GM19099 (cell line): Measurements from ENCODE around the gene NES.

Experiments
- POLR2A ChIP-seq: IDR thresholded peaks from 3 replicates; pipeline ENCODE4 v1.6.1; 2011; ENCODE audit warnings: low read depth; ENCODE audit not compliant: insufficient read length; ENCODE audit errors: extremely low read depth

Gene NES

DNA sequence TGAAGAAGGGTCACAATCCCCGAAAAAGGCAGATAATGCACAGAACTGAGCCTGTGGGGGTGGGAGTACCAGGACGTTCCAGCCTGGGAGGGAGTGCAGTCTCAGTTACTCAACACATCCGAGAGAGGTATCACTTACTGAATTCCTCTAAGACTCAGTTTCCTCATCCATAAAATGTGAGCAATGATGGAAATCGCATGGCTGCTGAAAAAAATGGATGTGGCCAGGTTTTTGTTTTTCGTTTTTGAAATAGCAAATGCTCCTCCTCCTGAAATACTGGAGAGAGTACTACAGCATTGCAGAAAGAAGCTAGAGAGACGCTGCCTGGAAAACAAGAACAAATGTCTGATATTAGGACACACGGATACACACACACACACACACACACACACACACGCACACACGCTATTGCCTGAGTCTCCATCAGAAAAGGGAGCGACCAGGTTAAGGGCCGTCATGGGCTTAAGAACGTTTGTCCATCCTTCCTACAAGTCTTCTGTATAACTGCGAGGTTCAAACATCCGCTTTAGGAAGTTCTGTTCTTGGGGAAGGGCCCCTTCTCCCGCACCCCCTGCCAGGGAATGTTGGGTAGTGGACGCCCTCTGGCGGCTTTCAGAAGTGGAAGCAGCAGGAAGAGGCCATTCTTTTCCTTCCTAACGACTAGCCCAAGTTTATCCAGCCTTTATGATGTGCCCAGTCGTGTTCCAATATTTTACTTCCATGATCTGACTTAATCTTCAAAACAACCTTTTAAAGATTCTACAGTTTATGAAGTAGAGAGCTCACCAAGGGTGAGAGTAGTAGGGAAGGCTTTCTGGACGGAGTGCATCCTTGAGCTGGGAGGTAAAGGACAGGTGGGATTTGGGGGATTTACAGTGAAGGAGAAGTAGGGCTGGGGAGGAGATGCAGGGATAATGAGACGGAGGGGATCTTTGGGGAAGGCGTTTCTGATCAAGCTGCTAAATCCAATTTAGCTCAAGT, 699 bp upstream of the NES start:
- no peak for TF ChIP-seq POLR2A

DNA sequence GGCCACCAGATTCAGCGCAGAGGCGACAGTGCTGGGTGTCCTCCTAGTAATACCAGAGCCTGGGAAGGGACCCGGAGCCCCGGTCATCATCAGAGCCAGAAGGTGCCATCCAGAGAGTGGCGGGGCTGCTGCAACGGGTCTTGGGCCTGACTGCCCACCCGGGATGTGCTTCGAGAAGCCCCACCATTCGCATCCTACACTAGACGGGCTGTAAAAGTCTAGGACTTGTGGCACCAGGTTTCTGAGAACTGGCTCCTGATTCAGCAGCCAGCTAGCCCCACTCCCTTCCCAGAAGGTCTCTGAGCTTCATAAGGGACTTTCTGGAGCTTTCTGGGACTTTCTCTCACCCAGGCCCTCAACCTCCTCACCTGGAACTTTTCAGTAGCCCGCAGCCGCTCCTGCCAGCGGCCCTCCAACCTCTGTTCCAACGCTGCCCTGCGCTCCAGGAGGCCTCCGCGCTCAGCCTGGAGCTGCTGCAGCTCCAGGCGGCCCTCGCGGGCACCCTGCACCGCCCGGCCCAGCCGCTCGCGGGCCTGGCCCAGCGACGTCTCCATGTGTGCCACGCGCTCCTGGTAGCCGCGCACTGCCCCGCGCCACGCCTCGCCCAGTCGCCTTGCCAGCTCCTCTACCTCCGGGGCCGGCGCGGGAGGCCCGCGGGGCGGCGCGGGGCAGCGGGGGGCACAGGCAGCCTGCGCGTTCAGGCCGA, 940 bp downstream of the NES start:
- TF ChIP-seq POLR2A: no peak

DNA sequence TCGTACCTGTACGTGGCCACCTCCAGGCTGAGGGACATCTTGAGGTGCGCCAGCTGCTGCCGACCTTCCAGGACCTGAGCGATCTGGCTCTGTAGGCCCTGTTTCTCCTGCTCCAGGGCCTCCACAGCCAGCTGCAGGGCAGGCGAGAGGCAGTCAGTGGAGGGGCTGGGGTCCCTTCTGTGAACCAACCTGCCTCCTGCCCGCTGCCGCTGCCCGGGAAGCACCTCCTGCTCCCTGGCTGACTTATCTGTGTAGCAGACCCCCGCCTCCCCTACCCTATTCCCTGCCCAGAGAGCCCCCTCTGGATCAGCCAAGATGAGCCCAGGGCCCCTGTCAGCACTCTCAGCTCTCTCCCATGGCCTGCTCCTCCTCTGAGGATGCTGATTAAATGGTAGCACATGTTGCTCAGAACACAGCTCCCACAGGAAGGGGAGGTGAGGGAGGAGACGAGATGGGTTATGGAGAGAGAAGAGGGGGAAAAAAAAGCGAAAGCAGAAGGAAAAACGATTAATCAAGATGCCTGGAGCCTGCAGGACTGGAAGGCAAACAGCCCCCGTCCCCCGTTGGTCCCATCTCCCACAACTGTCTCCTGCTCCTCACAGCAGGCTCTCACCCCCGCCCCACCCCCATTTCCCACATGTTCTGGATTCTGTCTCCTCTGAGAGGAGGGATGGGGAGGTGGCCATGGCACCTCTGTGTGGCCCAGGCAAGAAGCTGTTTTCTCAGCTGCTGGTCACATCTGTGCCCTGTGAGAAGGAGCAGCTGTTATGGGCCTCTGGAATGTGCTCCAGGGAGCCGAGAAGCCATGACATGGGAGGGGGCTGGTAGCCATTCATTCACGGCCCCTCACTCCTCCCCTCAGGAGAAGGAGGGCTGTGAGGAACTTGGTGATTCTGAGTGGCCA, 1.7 kb downstream of the NES start:
- no peak for TF ChIP-seq POLR2A

DNA sequence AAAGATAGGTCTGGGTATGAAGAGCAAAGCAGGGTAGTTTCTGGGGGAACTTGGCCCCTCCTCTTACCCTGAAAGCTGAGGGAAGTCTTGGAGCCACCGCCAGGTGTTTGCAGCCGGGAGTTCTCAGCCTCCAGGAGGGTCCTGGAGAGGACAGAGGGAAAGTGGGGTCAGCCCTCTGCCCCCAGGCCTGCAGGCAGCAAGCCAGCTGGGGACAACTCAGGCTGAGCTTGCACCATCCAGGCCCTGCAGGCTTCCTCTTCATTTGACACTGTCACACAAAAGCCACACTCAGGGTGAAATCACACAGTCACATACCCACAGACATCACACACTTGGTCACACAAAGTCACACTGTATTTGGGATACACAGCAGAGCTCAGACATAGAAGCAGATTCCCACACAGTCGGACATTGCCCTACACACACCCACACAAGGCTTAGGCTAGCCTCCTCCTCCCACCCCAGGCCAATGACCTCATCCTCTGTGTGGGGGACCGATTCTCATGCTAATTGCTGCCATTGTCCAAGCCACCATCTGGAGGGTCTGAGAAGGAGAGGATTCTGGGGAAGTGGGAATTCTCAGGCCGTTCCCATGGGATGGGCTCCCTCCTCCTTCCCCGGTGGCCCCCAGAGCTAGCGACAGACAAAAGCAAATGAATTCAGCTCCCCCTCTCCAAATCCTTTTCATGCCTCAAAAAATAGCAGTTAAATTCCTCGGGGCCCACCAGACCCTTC, 3.7 kb downstream of the NES start:
- TF ChIP-seq POLR2A: no peak

DNA sequence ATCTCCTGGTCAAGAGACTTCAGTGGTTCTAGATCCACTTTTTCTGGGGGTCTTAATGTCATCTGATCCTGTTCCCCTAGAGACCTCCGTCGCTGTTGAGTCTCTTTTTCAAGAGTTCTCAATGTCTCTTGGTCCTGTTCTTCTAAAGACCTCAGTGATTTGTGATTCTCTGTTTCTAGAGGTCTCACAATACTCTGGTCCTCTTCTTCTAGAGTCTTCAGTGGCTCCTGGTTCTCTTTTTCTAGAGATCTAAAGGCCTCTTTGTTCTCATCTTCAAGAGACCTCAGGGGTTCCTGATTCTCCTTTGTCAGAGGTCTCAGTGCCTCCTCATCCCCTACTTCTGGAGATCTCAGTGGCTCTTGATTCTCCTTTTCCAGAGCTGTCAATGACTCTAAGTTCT, 5.4 kb downstream of the NES start:
- TF ChIP-seq POLR2A: no peak

DNA sequence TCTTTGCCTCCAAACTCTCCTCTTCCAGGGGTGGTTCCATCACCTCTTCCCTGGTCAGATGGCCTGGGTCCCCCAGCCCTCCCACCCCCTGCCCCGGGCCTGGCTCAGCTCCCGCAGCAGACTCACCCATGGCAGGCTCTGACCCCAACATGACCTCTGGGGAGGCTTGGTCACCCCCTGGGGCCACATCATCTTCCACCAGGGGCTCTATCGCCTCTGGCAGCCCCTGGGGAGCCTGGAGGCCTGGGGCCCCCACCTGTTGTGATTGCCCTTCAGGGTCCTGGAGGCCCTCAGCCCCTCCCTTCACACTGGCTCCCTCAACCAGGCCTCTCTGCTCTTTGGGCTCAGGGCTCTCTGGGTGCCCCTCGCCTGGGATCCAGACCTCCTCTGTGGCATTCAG, 6.4 kb downstream of the NES start:
- TF ChIP-seq POLR2A: no peak

DNA sequence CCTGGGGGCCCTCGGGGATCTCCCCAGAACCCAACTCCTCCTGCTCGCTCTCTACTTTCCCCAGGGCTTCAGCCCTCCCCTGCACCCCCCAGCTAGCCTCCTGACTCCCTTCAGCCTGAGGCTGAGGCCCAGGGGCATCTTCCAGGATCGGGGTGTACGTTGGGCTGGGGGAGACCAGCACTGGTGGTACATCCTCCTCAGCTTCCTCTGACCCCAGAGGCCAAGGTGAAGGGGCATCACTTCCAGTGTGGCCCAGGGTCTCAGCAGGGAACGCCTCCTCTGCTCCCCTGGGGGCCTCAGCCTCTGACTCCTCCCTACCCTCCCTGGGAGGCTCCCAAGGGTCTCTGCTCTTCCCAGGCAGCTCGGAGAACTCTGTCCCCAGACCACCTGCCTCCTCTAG, 6.8 kb downstream of the NES start:
- no peak for TF ChIP-seq POLR2A

DNA sequence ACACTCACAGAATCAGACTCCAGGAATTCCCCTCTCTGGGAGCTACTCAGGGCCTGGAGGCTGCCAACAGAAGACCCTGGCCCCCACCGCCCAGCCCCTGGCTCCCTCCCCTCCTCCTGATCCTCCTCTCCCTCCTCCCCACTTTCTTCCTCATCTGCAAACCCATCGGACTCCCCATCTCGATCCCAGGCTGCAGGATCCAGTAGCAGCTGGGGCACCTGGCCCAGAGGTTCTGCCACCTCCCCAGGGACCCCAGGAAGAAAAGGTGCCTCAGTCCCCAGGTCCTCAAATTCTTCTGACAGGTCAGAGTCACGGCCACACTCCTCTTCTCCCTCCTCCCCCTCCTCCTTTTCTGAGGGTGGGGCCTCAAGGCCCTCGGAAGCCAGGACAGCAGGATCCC, 7.4 kb downstream of the NES start:
- TF ChIP-seq POLR2A: no peak

DNA sequence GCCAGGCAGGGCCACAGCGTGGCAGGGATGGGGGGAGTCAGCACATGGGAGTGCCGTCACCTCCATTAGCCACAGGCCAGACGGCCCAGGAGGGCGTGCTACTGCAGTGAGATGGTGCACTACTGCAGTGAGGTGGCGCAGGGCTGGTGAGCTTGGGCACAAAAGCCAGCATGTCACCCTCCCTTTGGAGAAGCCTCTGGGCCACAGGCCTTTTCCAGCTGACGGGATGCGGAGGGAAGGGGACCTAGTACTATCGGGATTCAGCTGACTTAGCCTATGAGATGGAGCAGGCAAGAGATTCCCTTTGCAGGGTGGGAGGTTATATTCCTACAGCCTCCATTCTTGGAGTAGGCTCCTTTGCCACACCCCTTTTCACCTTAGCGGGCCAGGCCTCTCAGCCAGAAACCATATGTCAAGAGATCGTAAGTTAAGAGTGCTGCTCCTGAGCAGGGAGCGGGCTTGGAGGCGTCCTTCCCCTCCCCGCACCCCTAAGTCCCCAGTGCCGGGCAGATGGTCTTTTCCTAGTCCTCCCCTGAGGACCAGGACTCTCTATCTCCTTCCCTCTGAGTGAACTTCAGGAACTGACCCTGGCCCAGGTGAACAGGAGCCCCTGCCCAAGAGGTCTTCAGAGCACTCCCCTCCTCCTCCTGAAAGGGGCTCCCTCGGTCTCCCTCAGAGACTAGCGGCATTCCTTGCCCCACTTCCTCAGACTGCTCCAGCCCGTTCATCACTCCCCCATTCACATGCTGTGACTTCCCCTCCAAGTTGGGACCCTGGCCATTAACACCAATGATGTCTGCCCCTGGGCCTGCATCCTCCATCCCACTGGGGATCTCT, 8.2 kb downstream of the NES start:
- no peak for TF ChIP-seq POLR2A

DNA sequence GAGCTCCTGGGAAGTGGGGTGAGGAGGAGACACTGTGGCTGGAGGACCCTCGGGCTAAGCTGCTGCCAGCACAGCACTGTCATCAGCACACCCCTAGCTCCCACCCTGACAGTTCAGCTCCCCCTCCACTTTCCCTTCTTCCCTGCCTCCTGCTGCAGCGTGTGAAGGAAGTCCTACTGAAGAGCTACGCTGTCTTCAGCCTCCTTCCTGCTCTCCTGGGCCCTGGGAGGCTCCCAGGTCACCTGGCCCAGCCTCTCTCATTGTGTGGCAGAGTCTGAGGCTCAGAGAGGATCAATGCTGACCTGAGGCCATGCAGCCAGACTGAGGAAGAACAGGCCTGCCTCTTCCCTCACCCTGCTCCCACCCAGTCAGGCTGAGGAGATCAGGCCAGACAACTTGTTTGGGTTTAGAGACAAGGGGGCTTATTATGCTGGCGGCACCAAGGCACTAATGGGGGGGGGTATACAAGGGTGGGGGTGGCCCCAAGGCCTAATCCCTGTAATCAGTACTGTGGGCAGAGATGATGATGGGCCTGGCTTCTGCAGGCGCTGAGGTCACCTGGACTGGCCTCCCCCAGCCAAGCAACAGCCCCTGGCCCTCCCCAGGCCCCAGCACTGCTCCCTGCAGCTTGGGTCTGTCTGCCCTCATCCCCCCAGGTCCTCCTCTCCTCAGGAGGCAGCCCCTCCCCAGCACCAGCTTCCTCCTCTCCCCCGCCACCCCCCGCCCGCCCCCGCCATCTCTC, 9.1 kb downstream of the NES start:
- no peak for TF ChIP-seq POLR2A

DNA sequence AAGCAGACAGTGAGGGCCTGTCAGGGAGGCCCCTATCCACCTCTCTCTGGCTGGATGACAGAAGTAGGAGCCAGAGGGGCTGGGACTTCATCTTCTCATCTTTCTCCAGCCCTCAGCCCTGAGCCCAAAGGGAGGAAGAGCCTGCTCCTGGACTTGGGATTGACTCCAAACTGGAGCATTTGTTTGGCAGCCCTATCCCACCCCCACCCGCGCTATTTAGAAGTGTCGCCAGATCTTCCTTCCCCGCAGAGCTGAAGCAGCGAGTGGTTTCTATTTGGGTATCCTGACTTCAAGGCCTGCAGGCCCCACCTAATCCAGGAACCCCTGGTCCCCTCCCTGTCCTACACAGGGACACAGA, 9.6 kb downstream of the NES start:
- no peak for TF ChIP-seq POLR2A

DNA sequence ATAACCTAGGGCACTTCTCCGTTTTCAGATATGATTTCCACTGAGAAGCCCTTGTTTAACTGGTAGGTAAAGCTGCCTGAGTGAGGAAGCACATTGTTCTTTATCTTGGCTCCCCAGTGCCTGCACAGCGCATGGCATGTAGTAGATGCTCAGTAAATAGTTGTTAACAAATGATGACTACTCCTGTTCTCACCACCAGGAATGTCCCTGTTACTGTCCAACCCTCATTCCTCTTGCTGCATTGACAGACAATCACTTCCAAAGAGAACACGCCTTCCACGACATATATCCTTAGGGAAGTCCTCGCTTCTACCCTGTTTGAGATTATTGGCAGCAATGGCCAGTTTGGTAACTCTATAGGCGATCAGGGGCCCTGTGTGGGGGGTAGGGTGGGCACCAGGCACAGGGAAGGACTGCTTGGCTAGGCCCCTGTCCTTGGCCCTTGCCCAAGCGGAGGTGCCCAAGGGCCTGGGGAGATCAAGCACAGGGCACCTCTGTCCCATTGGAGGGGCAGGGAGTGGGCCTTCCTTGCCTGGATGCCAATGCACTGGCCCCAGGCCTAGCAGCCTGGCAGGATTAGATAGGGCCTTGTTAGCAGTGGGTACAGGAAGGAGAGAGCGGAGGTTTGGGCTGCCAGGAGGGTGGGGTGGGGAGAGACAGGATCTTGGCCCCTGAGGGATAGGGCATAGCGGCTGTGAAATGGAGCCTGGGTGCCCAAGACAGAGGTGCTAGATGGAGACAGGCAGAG, 10.2 kb downstream of the NES start:
- no peak for TF ChIP-seq POLR2A
